H1 (cell line): ENCODE data around the gene EEF1AKMT3. TPM values are rescaled to one million over a fixed set of nuclear protein-coding genes. Genes with fewer than 3 reads are reported as not detected.

ENCODE experiments used
- BACH1 ChIP-seq: IDR thresholded peaks from 2 replicates; pipeline ENCODE4 v1.6.1; 2012; ENCODE audit warnings: low read length, improper control_type of control experiment
- BCL11A ChIP-seq, 2 experiments: IDR thresholded peaks; one replicate each; pipeline ENCODE4 v1.6.1; 2011; ENCODE audit warnings: low read depth in 2 of 2, low read length in 2 of 2, mild to moderate bottlenecking in 2 of 2
- CBX8 ChIP-seq: fragments of 300-800, 300-1000 bp; sonication (generic); IDR thresholded peaks from 2 replicates; pipeline ENCODE4 v1.7.1; 2016; ENCODE audit warnings: low read depth, low read length, borderline replicate concordance
- CHD1 ChIP-seq: IDR thresholded peaks from 2 replicates; pipeline ENCODE4 v1.6.1; 2012; ENCODE audit warnings: low read depth, low read length, improper control_type of control experiment
- CREB1 ChIP-seq: IDR thresholded peaks from 2 replicates; pipeline ENCODE4 v1.6.1; 2012; ENCODE audit warnings: inconsistent platforms
- CTBP2 ChIP-seq: IDR thresholded peaks from 2 replicates; pipeline ENCODE4 v1.7.0; 2011; ENCODE audit warnings: borderline replicate concordance, mild to moderate bottlenecking, moderate library complexity, mixed read lengths, low read length; ENCODE audit not compliant: insufficient read depth, insufficient read length
- EP300 ChIP-seq, 2 experiments: IDR thresholded peaks; 1 replicate in 1 of 2; 2 replicates in 1 of 2; pipeline ENCODE4 v1.6.1; 2011 to 2012; ENCODE audit warnings: low read depth in 2 of 2, low read length in 2 of 2, mild to moderate bottlenecking in 2 of 2, borderline replicate concordance in 1 of 2, inconsistent platforms in 1 of 2, moderate library complexity in 1 of 2
- EZH2 ChIP-seq: fragments of 200-600 bp; sonication (generic); IDR thresholded peaks from 2 replicates; pipeline ENCODE4 v1.7.1; 2012; ENCODE audit warnings: low read depth, mild to moderate bottlenecking, moderate library complexity, low read length, inconsistent platforms; ENCODE audit not compliant: severe bottlenecking
- HDAC2 ChIP-seq, 2 experiments: fragments of 300-600 bp in 1 of 2; sonication (generic) in 1 of 2; IDR thresholded peaks; 2 replicates each; pipeline ENCODE4 v1.6.1; 2011 to 2012; ENCODE audit warnings: low read depth in 2 of 2, low read length in 2 of 2, mild to moderate bottlenecking in 2 of 2, moderate library complexity in 2 of 2, borderline replicate concordance in 1 of 2, inconsistent platforms in 1 of 2
- MAFK ChIP-seq: IDR thresholded peaks from 2 replicates; pipeline ENCODE4 v1.6.1; 2012; ENCODE audit warnings: low read depth, mild to moderate bottlenecking, improper control_type of control experiment, low read length
- POLR2A ChIP-seq, 2 experiments: IDR thresholded peaks; 1 replicate in 1 of 2; 2 replicates in 1 of 2; pipeline ENCODE4 v1.6.1; 2011; ENCODE audit warnings: low read depth in 2 of 2, low read length in 2 of 2, mild to moderate bottlenecking in 2 of 2; ENCODE audit errors: control extremely low read depth in 1 of 2
- POU5F1 ChIP-seq: IDR thresholded peaks from 2 replicates; pipeline ENCODE4 v1.6.1; 2011; ENCODE audit warnings: low read depth, mild to moderate bottlenecking, low read length, moderate library complexity
- RBBP5 ChIP-seq: IDR thresholded peaks from 2 replicates; pipeline ENCODE4 v1.7.1; 2012; ENCODE audit warnings: low read depth, mild to moderate bottlenecking, inconsistent platforms, low read length, moderate library complexity, borderline replicate concordance
- RXRA ChIP-seq: IDR thresholded peaks from 2 replicates; pipeline ENCODE4 v1.6.1; 2011; ENCODE audit warnings: low read depth, mild to moderate bottlenecking, low read length, moderate library complexity; ENCODE audit not compliant: insufficient read depth
- SIRT6 ChIP-seq: IDR thresholded peaks from one replicate; pipeline ENCODE4 v1.7.1; 2012; ENCODE audit warnings: low read length, inconsistent platforms
- SIX5 ChIP-seq: IDR thresholded peaks from 2 replicates; pipeline ENCODE4 v1.6.1; 2011; ENCODE audit warnings: mild to moderate bottlenecking, low read depth, low read length
- SP1 ChIP-seq: IDR thresholded peaks from 2 replicates; pipeline ENCODE4 v1.6.1; 2011; ENCODE audit warnings: low read depth, low read length
- TBP ChIP-seq: IDR thresholded peaks from 2 replicates; pipeline ENCODE4 v1.6.1; 2011; ENCODE audit warnings: low read depth, low read length, improper control_type of control experiment
- TCF12 ChIP-seq: IDR thresholded peaks from 2 replicates; pipeline ENCODE4 v1.6.1; 2011; ENCODE audit warnings: low read depth, mild to moderate bottlenecking, low read length
- YY1 ChIP-seq: IDR thresholded peaks from 2 replicates; pipeline ENCODE4 v1.6.1; 2011; ENCODE audit warnings: low read depth, mild to moderate bottlenecking, low read length
- polyA plus RNA-seq, 7 experiments: library from polyadenylated mRNA; depleted of rRNA in 3 of 7; stranded (reverse) in 5 of 7; unstranded in 2 of 7; fragments of >200 nt in 5 of 7; fragments of 200-250 nt in 2 of 7; gene quantifications; 1 replicate in 5 of 7; 2 replicates in 1 of 7; 4 replicates in 1 of 7; pipeline versions ENCODE4 v1.2.1 to v1.2.3, GENCODE V29; 2011 to 2013; ENCODE audit warnings: missing spikeins in 2 of 7, mixed read lengths in 2 of 7
- total RNA-seq: library from RNA; stranded (reverse); fragmentation: NEBNext Ultra II Directional; extraction: Animal tissue kit (Norgen Biotek cat#: 25700); gene quantifications from 2 replicates; pipeline ENCODE4 v1.2.1, GENCODE V29; 2021
- TF ChIP-seq, protein P1 (sequence below): IDR thresholded peaks from 2 replicates; pipeline ENCODE4 v1.6.1; 2012; ENCODE audit warnings: inconsistent platforms
- TF ChIP-seq, protein P2 (sequence below): IDR thresholded peaks from 2 replicates; pipeline ENCODE4 v1.6.1; 2011; ENCODE audit warnings: low read depth, mild to moderate bottlenecking, low read length; ENCODE audit not compliant: insufficient read depth

EEF1AKMT3 gene
- total and polyA plus RNA-seq, 2 of the 8 experiments (the other 6 are each of a cell fraction or from before 2014, with no cell fraction given): 3.1 to 4.4 TPM

DNA sequence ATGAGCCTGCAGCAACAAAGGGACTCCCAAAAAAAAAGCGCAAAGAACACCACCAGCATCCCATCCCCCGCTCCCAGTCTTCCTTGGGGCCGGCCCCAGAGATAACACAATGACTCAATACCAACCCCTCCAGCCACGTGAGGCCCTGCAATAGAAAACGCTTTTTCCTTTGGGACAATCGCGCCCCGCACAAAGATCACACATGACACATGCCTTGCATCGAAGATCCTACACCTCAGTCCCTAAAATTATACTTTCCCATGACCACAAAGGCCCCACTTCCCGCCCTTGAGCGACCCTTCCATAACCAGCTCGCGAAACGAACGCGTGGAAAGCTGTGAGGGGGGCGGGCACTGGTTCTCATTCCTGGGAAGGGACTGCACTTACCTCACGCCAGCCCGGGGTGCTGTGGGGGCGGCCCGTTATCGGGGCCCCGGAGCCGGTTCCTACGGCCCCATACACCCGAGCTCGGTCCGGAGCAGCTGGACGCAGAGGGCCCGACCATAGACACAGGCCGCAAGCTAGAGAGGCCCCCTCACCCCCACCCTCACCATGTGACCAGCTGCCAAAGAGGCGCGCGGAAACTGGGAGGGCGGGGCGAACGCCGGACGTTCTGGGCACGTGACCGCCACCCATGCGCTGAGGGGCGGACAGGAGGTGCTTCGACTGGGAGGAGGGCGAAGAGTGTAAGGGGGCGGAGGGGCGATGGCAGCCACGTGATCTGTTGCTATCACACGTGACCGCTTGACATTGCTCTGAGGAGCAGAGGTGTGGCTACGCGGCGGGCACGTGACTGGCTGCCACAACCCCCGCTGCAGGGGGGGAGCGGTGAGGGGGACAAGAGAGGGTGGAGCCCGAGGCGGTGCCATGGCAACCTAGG lies 20.4 kb upstream of the EEF1AKMT3 start, which contains the start of gene CDK4 (continued):
- TF ChIP-seq RBBP5 (no peak), BACH1 (no peak), HDAC2 (IDR thresholded peaks at IDR 0.05; ENCODE audit: borderline replicate concordance in 1 of 2, low read depth in 2 of 2, low read length in 2 of 2) (peak in 1 of 2 experiments; percentile 70; a peak in 1 of 4 replicates), CHD1 (0 out of 2 replicates have a peak, but pooled peaks have one; percentile 54), EZH2 (no peak), CBX8 (no peak), SP1 (peak; percentile 75; the same call in 1 of the 2 replicates), EP300 (IDR thresholded peaks at IDR 0.05; ENCODE audit: borderline replicate concordance in 1 of 2, low read depth in 2 of 2, low read length in 2 of 2) (peak in 1 of 2 experiments; percentile 76; a peak in 1 of 3 replicates), SIX5 (no peak), CTBP2 (peak; percentile 56), BCL11A (IDR thresholded peaks at IDR 0.05; ENCODE audit: low read depth in 2 of 2, low read length in 2 of 2) (no peak), CREB1 (peak; percentile 80), POU5F1 (no peak), SIRT6 (no peak), POLR2A (IDR thresholded peaks at IDR 0.05; ENCODE audit: control extremely low read depth in 1 of 2, low read depth in 2 of 2, low read length in 2 of 2) (peak; percentile 79), RXRA (0 out of 2 replicates have a peak, but pooled peaks have one; percentile 9), YY1 (peak; percentile 7; the same call in 1 of the 2 replicates), TBP (peak; percentile 66; the same call in 1 of the 2 replicates), TCF12 (no peak), MAFK (no peak)
- TF ChIP-seq, protein P1, sequence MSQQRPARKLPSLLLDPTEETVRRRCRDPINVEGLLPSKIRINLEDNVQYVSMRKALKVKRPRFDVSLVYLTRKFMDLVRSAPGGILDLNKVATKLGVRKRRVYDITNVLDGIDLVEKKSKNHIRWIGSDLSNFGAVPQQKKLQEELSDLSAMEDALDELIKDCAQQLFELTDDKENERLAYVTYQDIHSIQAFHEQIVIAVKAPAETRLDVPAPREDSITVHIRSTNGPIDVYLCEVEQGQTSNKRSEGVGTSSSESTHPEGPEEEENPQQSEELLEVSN: peak; percentile 94
- TF ChIP-seq, protein P2, sequence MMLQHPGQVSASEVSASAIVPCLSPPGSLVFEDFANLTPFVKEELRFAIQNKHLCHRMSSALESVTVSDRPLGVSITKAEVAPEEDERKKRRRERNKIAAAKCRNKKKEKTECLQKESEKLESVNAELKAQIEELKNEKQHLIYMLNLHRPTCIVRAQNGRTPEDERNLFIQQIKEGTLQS: peak; percentile 99
